HL-60 (cell line): ENCODE data around the gene CYP4B1.

Source experiments
- DNase-seq, 2 experiments: peaks; one replicate each; pipeline ENCODE4 v3.0.0-alpha.2; 2010 to 2020; ENCODE audit warnings: low read depth in 1 of 2, low spot score in 1 of 2
- H3K27ac ChIP-seq: fragments of 250-450 bp; sonication (Bioruptor Pico); replicated peaks from 2 replicates; pipeline ENCODE4 v1.5.1; 2020; ENCODE audit warnings: mild to moderate bottlenecking, moderate library complexity
- H3K27me3 ChIP-seq: fragments of 250-450 bp; sonication (Bioruptor Pico); 2 replicates; pipeline ENCODE4 v1.5.1; 2021; ENCODE audit warnings: mild to moderate bottlenecking, moderate library complexity; ENCODE audit not compliant: insufficient read depth, poor library complexity, severe bottlenecking
- H3K4me3 ChIP-seq: replicated peaks from 2 replicates; pipeline ENCODE4 v1.5.1; 2011; ENCODE audit warnings: mild to moderate bottlenecking, control low read depth, low read length; ENCODE audit not compliant: insufficient read depth
- CTCF ChIP-seq: IDR thresholded peaks from one replicate; pipeline ENCODE4 v1.5.1; 2011; ENCODE audit warnings: low read length, control low read depth, inconsistent platforms; ENCODE audit not compliant: insufficient read depth
- GABPA ChIP-seq: IDR thresholded peaks from 2 replicates; pipeline ENCODE4 v1.6.1; 2012; ENCODE audit warnings: low read depth
- POLR2AphosphoS5 ChIP-seq: IDR thresholded peaks from 2 replicates; pipeline ENCODE4 v1.6.1; 2012; ENCODE audit warnings: low read depth
- REST ChIP-seq: IDR thresholded peaks from 2 replicates; pipeline ENCODE4 v1.6.1; 2012; ENCODE audit warnings: low read depth; ENCODE audit not compliant: insufficient replicate concordance
- SPI1 ChIP-seq: IDR thresholded peaks from 2 replicates; pipeline ENCODE4 v1.6.1; 2012; ENCODE audit warnings: low read depth, mild to moderate bottlenecking, borderline replicate concordance

CYP4B1 gene

GRCh38 chr1:46801323-46802055 lies 2.6 kb downstream of the CYP4B1 start:
- TF ChIP-seq CTCF = no peak
- TF ChIP-seq GABPA = no peak
- TF ChIP-seq POLR2AphosphoS5 = no peak
- no peak for TF ChIP-seq SPI1
- no peak for TF ChIP-seq REST
- Histone ChIP-seq H3K27me3 (no peaks in the 10 kb centered on the region), H3K4me3 (no peak overlapping the region), H3K27ac (no peak overlapping the region)
- DNase-seq = no peak

- H3K4me3 ChIP-seq = no peak overlapping the region
- no peaks in the 10 kb centered on the region for H3K27me3 ChIP-seq
- no peak overlapping the region for H3K27ac ChIP-seq
- no peak for TF ChIP-seq SPI1
- no peak for DNase-seq
Measured at GRCh38 chr1:46802081-46802480, 3.2 kb downstream of the CYP4B1 start.

DNA sequence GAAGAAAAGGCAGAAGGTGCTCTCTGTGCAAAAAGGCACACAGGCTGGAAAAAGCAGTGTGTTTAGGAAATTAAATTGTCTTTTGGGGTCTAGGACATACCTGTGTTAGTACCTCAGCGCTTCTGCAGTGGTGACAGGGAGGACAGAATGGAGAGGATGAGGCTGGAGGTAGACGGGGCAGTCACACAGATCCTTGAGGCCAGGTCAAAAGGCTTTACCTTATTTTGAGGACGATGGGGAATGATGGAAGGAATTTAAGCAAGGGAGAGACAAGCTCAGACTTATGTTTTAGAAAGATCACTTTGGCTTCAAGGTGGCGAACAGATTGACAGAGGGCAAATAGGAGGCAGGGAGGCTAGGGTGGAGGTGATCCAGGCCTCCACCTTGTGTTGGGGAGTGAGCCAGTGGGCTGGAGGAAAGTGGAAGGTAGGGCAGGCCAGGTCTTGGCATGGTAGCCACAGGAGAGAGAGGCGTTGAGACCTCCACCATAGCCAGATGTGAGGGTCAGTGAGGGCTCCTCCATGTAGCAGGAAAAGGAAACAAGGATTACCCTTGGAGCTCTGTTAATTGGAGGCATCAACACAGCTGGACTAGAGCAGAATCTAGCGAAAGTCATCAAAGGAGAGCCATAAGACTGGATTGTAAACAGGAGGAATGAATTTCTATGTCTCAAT lies 4.2 kb downstream of the CYP4B1 start:
- Histone ChIP-seq H3K4me3 (no peak overlapping the region), H3K27me3 (no peaks in the 10 kb centered on the region), H3K27ac (no peak overlapping the region)
- TF ChIP-seq GABPA = no peak
- TF ChIP-seq POLR2AphosphoS5 = no peak
- no peak for TF ChIP-seq SPI1
- TF ChIP-seq CTCF = no peak
- TF ChIP-seq REST = no peak
- DNase-seq = no peak

GRCh38 chr1:46804027-46804889 lies 5.4 kb downstream of the CYP4B1 start:
- DNase-seq = no peak
- Histone ChIP-seq H3K27me3 (no peaks in the 10 kb centered on the region), H3K27ac (no peak overlapping the region), H3K4me3 (no peak overlapping the region)
- TF ChIP-seq SPI1 (no peak), GABPA (no peak), REST (no peak), POLR2AphosphoS5 (no peak), CTCF (no peak)
